Inferior parietal cortex (tissue), 1 donor: ENCODE measurements around the gene GARRE1.
A peak's percentile ranks its signal among the peaks of the same experiment; 100 is the strongest.
"Not testable (repeated sequence)": the region's sequence is repeated elsewhere in the genome, so short reads cannot be mapped to it uniquely, and the experiment has no call there.

ENCODE experiments used
- DNase-seq: peaks from one replicate; pipeline ENCODE4 v3.0.0-alpha.2; 2016; ENCODE audit errors: extremely low spot score

GARRE1 gene, protein sequence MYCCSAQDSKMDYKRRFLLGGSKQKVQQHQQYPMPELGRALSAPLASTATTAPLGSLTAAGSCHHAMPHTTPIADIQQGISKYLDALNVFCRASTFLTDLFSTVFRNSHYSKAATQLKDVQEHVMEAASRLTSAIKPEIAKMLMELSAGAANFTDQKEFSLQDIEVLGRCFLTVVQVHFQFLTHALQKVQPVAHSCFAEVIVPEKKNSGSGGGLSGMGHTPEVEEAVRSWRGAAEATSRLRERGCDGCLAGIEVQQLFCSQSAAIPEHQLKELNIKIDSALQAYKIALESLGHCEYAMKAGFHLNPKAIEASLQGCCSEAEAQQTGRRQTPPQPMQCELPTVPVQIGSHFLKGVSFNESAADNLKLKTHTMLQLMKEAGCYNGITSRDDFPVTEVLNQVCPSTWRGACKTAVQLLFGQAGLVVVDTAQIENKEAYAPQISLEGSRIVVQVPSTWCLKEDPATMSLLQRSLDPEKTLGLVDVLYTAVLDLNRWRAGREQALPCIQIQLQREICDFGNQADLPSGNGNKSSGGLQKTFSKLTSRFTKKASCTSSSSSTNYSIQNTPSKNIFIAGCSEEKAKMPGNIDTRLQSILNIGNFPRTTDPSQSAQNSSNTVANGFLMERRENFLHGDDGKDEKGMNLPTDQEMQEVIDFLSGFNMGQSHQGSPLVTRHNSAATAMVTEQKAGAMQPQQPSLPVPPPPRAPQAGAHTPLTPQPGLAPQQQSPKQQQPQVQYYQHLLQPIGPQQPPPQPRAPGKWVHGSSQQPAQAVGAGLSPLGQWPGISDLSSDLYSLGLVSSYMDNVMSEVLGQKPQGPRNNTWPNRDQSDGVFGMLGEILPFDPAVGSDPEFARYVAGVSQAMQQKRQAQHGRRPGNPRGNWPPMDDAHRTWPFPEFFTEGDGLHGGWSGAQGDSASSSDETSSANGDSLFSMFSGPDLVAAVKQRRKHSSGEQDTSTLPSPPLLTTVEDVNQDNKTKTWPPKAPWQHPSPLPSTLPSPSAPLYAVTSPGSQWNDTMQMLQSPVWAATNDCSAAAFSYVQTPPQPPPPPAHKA (N-terminal part only)

DNA sequence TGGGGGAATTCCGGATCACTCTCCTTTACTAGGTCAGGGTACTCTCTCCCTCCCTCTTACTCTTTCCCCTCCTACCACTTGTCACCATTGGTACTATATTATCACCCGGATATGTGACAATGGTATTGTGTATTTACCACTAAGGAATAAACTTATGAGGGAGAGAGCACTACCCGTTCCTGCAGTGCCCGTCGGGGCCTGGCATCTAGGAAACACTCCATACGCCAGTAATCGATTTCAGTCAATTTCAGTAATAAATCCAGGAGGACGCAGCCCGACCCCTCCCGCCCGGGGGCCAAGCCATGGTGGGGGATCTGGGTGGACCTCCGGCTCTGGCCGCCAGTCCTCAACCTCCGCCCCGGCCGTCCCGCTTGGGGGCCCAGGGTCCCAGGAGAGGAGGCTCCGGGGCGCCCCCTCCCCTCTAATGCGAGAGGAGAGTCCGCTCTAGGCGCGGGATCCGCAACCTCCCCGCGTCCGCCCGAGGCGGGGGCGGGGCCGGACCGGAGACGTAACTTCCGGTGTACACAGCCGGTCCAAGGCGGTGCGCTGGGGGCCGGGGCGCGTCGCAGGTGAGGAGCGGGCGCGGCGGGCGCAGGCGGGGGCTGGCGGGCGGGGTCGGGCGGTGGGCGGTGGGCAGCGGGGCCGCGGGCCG is at the start of gene GARRE1:
Gene GARRE1, plus strand, starts transcription at position 509 of the 652 bp plus-strand sequence. CDS start 45,920 bp downstream, outside the sequence.
- DNase-seq: peak; percentile 74

GRCh38 chr19:34205324-34205723 is 49.0 kb upstream of the GARRE1 start:
- not testable (repeated sequence) for DNase-seq

DNA sequence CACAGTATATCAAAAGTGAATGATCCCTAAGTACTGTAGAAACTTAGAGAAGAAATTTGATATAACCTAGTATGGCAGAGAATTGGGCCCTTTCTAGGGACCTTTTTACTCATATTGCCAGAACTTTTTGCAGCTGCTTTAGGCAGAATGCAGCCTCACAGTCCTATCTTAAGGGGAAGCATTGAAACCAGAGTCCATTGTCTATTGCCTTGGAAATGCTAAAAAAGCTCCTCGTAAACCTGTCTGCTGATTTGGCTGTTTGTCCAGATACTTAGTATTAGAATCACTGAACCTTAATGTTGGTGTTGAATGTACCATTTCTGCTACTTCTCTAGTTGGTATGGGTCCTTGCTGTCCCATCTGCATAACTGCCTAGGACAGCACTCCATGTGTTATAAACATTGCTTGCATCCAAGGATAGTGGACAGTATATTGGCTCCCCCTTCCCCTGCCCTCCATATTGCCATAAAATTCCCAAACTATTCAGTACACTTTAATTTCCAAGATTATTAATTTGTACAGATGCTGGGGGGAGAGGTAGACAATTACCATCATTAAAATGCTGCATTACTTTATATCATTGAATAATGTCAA is 46.0 kb upstream of the GARRE1 start:
- no peak for DNase-seq

GRCh38 chr19:34209726-34210125 is 44.6 kb upstream of the GARRE1 start:
- DNase-seq: no peak

- no peak for DNase-seq
Measured at GRCh38 chr19:34213283-34213682, 41.1 kb upstream of the GARRE1 start.

GRCh38 chr19:34214040-34214439 is 40.3 kb upstream of the GARRE1 start:
- no peak for DNase-seq

DNA sequence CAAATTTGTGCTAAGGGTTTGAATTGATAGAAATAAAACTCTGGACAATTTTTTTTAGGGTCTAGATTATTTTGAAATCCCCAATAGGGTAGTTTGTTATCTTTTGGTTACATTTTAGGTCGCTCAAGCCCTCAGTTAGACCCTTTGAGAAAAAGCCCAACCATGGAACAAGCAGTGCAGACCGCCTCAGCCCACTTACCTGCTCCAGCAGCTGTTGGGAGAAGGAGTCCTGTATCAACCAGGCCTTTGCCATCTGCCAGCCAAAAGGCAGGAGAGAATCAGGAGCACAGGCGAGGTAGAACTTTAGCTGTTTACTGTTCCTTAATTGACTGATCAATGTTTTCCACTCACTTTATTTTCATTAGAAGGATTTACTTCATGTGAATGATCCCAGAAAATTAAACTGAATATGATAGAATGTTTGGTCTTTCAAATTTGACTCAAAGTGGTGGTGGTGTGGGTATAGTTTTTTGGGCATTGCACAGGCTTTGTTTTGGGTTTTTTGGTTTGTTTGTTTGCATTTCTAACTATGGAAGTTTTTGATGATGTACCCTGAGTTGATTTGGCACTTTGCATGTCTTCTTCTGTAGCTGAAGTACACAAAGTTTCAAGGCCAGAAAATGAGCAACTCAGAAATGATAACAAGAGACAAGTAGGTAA is 39.2 kb upstream of the GARRE1 start:
- no peak for DNase-seq

- no peak for DNase-seq
Measured at GRCh38 chr19:34215666-34216038, 38.7 kb upstream of the GARRE1 start.

- DNase-seq: not testable (repeated sequence)
Measured at GRCh38 chr19:34216745-34217219, 37.6 kb upstream of the GARRE1 start.

GRCh38 chr19:34217952-34218817 is 36.2 kb upstream of the GARRE1 start:
- DNase-seq: peak; percentile 51

DNA sequence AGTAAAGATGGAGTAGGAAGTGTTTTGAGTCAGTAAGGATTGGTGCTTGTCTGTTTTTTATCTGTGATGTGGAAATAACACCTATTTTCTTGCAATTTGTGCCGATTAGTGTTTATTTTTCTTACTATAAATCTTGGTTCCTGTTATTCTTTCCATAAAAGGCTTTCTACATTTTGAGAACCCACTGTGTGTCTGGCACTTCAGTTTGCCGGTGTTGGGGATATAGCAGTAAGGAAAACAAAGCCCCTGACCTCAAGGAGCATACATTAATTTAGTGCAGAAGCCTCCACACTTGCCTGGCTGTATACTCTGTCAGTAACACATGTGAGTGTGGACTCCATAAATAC is 35.6 kb upstream of the GARRE1 start:
- no peak for DNase-seq

DNA sequence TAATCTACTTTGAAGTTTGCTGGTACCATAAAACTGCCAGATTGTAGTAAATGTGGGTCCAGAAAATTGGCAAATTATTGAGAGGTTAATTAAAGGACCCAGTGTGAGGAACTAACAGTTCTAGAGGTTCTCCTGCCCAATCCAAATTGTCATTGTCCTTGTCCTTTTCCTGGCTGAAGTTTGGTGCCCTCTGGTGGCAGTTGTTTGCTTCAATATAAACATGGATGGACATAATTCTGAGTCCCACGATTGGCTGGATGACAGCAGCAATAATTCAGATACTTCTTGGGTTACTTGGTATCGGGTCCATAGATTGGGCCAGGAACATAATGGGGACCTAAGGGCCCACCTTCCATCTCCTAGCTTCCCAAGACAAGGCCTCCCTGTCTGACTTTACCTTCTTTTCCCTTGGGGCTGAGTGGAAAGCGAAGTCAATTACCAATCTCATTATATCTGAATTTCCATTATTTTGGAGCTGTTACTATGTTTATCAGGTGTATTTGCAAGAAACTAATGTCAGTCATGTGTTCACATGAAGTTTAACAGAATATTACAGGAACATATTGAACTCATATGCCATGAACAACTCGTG is 33.8 kb upstream of the GARRE1 start:
- peak; percentile 85 for DNase-seq

- no peak for DNase-seq
Measured at GRCh38 chr19:34222386-34222785, 32.0 kb upstream of the GARRE1 start.

DNA sequence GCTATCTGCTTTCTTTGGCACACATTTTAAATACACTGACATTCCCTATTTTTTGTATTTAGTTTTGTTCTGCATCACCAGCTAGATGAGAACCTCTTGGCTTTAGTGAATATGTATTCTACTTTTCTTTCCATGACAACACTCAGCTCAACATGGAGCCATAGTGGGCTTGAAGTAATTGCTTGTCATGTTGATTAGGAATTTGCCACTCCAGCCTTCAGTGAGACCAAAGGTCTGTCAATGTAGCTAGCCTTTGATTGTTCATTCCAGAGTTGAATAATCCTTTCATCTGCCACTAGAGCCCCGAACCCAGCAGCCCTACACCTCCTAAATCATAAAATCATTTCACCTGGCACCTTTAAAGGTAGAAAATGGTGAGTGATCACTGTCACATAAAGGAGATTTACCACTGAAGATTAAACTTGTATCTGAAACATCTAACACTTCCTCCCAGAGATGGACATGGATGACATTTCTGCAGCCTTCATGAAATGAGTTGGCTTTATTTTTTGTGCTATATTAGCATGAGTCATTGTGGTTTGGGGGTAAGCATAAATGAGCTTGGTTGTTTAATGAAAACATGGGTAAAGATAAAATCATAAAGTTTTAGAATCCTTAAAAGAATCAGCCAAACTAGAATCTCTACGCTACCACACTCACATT is 29.2 kb upstream of the GARRE1 start:
- no peak for DNase-seq

DNA sequence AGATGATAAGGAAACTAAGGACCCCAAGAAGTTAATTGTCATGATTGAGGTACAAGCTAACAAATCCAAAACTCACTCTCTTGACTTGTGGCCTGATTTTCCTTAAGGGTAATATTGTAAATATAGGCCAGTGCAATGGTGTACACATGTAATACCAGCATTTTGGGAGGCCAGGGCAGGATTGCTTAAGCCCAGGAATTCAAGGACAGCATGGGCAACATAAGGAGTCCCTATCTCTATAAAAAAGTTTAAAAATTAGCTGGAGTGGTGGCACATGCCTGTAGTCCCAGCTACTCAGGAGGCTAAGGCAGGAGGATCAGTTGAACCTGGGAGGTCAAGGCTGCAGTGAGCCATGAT is 28.7 kb upstream of the GARRE1 start:
- DNase-seq: no peak

DNA sequence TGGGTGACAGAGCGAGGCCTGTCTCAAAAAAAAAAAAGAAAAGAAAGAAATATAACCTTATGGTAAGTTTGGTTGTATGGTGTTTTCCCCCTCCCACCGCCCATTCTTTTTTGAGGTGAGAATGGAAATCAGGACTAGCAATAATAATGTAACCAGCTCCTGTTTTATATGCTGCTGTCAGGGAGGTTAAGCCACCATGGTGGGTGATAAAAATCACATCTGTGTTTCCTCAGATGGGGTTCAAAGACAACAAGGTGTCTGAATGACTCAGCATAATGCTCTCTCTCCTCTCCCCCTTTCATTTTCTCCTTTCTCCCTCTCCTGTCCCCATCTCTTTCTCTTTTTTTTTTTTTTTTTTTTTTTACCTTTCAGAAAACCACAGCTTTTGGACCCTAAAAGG is 28.3 kb upstream of the GARRE1 start:
- DNase-seq: no peak

- DNase-seq: no peak
Measured at GRCh38 chr19:34228347-34228746, 26.0 kb upstream of the GARRE1 start.

DNA sequence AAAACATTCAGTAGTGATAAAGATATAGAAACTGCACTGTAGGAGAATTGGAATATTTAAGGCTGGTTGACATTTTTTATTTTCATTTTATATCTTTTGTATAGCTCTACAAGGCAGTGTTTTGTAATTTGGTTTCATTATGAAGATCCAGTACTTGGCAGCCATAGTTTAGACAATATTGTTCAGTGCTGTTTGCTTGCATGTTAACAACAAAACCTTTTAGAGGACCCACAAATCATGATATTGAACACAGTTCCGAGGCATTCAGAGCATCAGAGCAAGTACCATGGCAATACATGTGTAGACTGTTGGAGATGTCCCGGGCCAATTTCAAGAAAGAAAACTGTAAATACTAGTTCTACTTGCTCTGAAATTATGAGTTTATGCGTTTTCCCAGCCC is 25.6 kb upstream of the GARRE1 start:
- no peak for DNase-seq

DNA sequence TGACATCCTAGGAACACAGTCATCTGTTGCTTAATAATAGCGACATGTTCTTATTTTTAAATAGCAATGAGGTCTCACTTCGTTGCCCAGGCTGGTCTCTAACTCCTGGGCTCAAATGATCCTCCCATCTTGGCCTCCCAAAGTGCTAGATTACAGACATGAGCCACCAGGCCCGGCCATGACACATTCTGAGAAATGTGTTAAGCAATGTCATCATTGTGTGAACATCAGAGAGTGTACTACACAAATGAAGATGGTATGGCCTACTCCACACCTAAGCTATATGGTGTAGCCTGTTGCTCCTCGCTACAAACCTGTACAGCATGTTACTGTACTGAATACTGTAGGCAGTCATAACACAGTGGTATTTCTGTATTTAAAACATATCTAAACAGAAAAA is 24.6 kb upstream of the GARRE1 start:
- no peak for DNase-seq
